GM12872 (cell line): ENCODE results near the gene CFAP97.

Source experiments
- TF ChIP-seq, protein P1 (sequence below): IDR thresholded peaks from 3 replicates; pipeline ENCODE4 v1.5.1; 2011; ENCODE audit warnings: low read depth, mild to moderate bottlenecking, low read length, moderate library complexity; ENCODE audit not compliant: insufficient read depth

Gene CFAP97

GRCh38 chr4:185229021-185229818, 25.4 kb upstream of the CFAP97 start:
- TF ChIP-seq, protein P1, sequence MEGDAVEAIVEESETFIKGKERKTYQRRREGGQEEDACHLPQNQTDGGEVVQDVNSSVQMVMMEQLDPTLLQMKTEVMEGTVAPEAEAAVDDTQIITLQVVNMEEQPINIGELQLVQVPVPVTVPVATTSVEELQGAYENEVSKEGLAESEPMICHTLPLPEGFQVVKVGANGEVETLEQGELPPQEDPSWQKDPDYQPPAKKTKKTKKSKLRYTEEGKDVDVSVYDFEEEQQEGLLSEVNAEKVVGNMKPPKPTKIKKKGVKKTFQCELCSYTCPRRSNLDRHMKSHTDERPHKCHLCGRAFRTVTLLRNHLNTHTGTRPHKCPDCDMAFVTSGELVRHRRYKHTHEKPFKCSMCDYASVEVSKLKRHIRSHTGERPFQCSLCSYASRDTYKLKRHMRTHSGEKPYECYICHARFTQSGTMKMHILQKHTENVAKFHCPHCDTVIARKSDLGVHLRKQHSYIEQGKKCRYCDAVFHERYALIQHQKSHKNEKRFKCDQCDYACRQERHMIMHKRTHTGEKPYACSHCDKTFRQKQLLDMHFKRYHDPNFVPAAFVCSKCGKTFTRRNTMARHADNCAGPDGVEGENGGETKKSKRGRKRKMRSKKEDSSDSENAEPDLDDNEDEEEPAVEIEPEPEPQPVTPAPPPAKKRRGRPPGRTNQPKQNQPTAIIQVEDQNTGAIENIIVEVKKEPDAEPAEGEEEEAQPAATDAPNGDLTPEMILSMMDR = no peak

DNA sequence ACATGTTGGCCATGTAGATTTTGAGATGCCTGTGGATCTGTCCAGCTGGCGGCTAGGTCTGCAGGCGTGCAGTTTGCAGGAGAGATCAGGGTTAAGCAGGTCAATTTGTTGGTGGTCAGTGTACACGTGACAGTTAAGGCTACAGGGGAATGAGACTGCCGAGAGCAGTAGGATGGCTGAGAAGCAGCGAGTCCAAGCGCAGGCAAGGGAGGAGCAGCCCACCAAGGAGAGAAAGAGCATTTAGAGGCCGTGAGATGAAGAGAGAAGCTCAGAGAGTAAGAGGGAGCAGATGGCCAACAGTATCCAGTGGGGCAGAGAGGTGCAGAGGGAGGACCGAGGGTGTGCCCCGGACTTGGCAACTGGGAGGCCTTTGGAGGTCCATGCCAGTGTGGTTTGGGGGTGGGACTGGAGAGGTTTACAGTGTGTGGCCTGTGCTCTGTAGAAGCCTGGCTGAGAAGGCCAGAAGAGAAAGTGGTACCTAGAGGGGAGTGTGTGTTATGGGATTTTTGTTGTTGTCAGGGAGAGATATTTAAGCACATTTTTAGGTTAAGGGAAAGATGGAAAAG, 24.0 kb upstream of the CFAP97 start:
- TF ChIP-seq, protein P1 = no peak

GRCh38 chr4:185227131-185227551, 23.3 kb upstream of the CFAP97 start:
- TF ChIP-seq, protein P1 = no peak

DNA sequence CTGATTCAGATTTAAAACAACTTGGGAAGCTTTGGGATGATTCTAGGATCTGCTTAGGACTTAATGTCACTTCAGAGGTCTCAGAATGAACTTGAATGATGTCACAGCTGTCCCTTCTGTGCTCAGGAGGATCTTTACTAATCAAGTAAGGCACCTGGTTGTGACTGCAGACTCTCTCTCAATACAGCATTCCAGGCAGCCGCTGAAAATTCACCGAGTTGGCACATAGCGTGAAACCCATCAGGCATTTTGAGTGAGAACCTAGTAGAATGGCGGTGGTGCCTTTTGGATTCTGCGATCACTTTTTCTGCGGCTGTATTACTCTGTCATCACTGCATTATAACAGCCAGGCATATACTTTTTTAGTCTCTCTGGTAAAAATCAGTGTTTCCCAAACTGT, 22.1 kb upstream of the CFAP97 start:
- TF ChIP-seq, protein P1 = no peak

DNA sequence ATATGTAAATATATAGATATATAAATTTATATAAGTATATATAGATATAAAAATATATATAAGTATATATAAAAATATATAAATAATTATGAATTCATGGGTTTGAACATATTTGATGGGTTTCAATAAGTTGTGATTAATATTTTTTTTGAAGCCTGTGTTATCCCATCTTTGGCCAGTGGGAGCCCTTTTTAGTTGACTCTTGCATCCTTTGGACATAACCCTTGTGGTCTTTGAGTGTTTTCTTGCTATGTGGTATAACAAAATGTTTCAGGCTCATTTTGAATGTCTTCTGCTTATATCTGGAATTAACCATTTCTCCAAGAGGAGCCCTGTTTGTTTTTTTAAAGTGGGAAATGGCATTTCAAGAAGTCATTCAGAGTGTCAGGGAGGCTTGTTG, 20.8 kb upstream of the CFAP97 start:
- TF ChIP-seq, protein P1 = peak; percentile 32; the same call in 2 of the 3 replicates

GRCh38 chr4:185222598-185222997, 18.8 kb upstream of the CFAP97 start:
- TF ChIP-seq, protein P1 = no peak

DNA sequence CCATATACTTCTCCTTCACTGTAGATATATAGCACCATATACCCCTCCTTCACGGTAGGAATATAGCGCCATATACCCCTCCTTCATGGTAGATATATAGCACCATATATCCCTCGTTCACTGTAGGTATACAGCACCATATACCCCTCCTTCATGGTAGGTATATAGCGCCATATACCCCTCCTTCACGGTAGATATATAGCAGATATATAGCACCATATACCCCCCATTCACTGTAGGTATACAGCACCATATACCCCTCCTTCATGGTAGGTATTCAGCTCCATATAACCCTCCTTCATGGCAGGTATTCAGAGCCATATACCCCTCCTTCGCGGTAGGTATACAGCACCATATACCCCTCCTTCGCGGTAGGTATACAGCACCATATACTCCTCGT, 18.1 kb upstream of the CFAP97 start:
- TF ChIP-seq, protein P1 = no peak
